ENCODE data around the gene TMEM273.

Gene TMEM273

GRCh38 chr10:49174926-49175500 is 13.2 kb downstream of the TMEM273 start:
- TF ChIP-seq CTCF (IDR thresholded peaks at IDR 0.05; ENCODE audit: unreplicated experiment in 3 of 3) = no peak
- Mint-ChIP-seq H3K4me1 (peaks cover 7% of the 10 kb centered on the region), H3K9me3 (no peaks in the 10 kb centered on the region), H3K27ac (no peak overlapping the region), H3K36me3 (ENCODE audit: low read depth) (no peaks in the 10 kb centered on the region), H3K4me3 (no peak overlapping the region), H3K27me3 (ENCODE audit: low read depth) (peaks cover 4% of the 10 kb centered on the region)

GRCh38 chr10:49174261-49174925 is 13.8 kb downstream of the TMEM273 start:
- Mint-ChIP-seq H3K4me3 (no peak overlapping the region), H3K27ac (no peak overlapping the region), H3K9me3 (no peaks in the 10 kb centered on the region), H3K4me1 (peaks cover 7% of the 10 kb centered on the region), H3K27me3 (ENCODE audit: low read depth) (peaks cover 3% of the 10 kb centered on the region), H3K36me3 (ENCODE audit: low read depth) (no peaks in the 10 kb centered on the region)
- TF ChIP-seq CTCF (IDR thresholded peaks at IDR 0.05; ENCODE audit: unreplicated experiment in 3 of 3) = no peak

GRCh38 chr10:49173853-49174252 is 14.3 kb downstream of the TMEM273 start:
- TF ChIP-seq CTCF (IDR thresholded peaks at IDR 0.05; ENCODE audit: unreplicated experiment in 3 of 3) = no peak
- Mint-ChIP-seq H3K27me3 (ENCODE audit: low read depth) (peaks cover 3% of the 10 kb centered on the region), H3K36me3 (ENCODE audit: low read depth) (no peaks in the 10 kb centered on the region), H3K9me3 (no peaks in the 10 kb centered on the region), H3K4me3 (no peak overlapping the region), H3K4me1 (peaks cover 7% of the 10 kb centered on the region), H3K27ac (no peak overlapping the region)

GRCh38 chr10:49173201-49173772 is 14.9 kb downstream of the TMEM273 start:
- Mint-ChIP-seq H3K27me3 (ENCODE audit: low read depth) (peaks cover 3% of the 10 kb centered on the region), H3K9me3 (no peaks in the 10 kb centered on the region), H3K4me3 (no peak overlapping the region), H3K36me3 (ENCODE audit: low read depth) (no peaks in the 10 kb centered on the region), H3K4me1 (peaks cover 7% of the 10 kb centered on the region), H3K27ac (no peak overlapping the region)
- no peak for TF ChIP-seq CTCF (IDR thresholded peaks at IDR 0.05; ENCODE audit: unreplicated experiment in 3 of 3)

GRCh38 chr10:49172777-49173132 is 15.4 kb downstream of the TMEM273 start:
- Mint-ChIP-seq H3K4me1 (peaks cover 7% of the 10 kb centered on the region), H3K9me3 (no peaks in the 10 kb centered on the region), H3K27ac (no peak overlapping the region), H3K36me3 (ENCODE audit: low read depth) (no peaks in the 10 kb centered on the region), H3K4me3 (no peak overlapping the region), H3K27me3 (ENCODE audit: low read depth) (peaks cover 4% of the 10 kb centered on the region)
- TF ChIP-seq CTCF (IDR thresholded peaks at IDR 0.05; ENCODE audit: unreplicated experiment in 3 of 3) = no peak

All from nephron (organoid).